Measurements from ENCODE around the gene IL16.

The IL16 gene

DNA sequence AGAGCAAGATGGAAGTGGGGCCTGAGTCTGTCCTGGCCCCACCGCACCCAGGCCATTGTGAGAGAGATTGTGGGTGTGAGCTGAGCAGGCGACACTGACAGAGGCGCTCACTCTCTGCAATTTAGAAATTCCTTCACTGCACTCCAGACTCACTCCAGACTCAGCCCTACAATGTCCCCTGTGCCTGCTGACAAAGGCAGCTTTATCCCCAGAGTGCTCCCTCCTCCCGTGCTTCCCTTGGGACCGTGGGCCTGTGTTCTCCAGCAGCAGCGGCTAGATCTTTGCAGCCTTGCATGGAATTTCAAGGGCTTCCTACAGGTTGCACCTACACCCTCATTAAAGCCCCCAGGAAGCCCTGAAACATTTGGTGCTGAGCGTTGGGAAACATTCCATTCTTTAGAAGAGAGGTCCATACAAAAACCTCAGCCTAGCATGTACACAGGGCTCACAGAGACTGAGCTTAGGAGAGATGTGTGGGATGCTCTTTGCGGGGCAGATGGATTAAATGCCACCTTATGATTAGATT is 1.3 kb upstream of the IL16 start:
- Histone ChIP-seq H3K27me3 (ENCODE audit: insufficient read depth, poor library complexity, severe bottlenecking) (peaks cover 9% of the 10 kb centered on the region), H3K4me3 (replicated peaks; ENCODE audit: insufficient read depth, low read length) (no peak overlapping the region), H3K27ac (replicated peaks) (no peak overlapping the region)
- TF ChIP-seq CTCF (IDR thresholded peaks at IDR 0.05; ENCODE audit: insufficient read depth, low read length): no peak
- TF ChIP-seq SPI1 (IDR thresholded peaks at IDR 0.05; ENCODE audit: borderline replicate concordance, low read depth): no peak
- no peak for TF ChIP-seq GABPA (IDR thresholded peaks at IDR 0.05; ENCODE audit: low read depth)
- no peak for TF ChIP-seq POLR2AphosphoS5 (IDR thresholded peaks at IDR 0.05; ENCODE audit: low read depth)
- TF ChIP-seq, protein P1, sequence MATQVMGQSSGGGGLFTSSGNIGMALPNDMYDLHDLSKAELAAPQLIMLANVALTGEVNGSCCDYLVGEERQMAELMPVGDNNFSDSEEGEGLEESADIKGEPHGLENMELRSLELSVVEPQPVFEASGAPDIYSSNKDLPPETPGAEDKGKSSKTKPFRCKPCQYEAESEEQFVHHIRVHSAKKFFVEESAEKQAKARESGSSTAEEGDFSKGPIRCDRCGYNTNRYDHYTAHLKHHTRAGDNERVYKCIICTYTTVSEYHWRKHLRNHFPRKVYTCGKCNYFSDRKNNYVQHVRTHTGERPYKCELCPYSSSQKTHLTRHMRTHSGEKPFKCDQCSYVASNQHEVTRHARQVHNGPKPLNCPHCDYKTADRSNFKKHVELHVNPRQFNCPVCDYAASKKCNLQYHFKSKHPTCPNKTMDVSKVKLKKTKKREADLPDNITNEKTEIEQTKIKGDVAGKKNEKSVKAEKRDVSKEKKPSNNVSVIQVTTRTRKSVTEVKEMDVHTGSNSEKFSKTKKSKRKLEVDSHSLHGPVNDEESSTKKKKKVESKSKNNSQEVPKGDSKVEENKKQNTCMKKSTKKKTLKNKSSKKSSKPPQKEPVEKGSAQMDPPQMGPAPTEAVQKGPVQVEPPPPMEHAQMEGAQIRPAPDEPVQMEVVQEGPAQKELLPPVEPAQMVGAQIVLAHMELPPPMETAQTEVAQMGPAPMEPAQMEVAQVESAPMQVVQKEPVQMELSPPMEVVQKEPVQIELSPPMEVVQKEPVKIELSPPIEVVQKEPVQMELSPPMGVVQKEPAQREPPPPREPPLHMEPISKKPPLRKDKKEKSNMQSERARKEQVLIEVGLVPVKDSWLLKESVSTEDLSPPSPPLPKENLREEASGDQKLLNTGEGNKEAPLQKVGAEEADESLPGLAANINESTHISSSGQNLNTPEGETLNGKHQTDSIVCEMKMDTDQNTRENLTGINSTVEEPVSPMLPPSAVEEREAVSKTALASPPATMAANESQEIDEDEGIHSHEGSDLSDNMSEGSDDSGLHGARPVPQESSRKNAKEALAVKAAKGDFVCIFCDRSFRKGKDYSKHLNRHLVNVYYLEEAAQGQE (IDR thresholded peaks at IDR 0.05; ENCODE audit: insufficient replicate concordance, low read depth): no peak
- DNase-seq (ENCODE audit: low read depth in 1 of 2, low spot score in 1 of 2): no peak

- Histone ChIP-seq H3K4me3 (replicated peaks; ENCODE audit: insufficient read depth, low read length) (no peak overlapping the region), H3K27ac (replicated peaks) (no peak overlapping the region), H3K27me3 (ENCODE audit: insufficient read depth, poor library complexity, severe bottlenecking) (no peaks in the 10 kb centered on the region)
- no peak for DNase-seq (ENCODE audit: low read depth in 1 of 2, low spot score in 1 of 2)
- TF ChIP-seq CTCF (IDR thresholded peaks at IDR 0.05; ENCODE audit: insufficient read depth, low read length) (no peak), SPI1 (IDR thresholded peaks at IDR 0.05; ENCODE audit: borderline replicate concordance, low read depth) (no peak), GABPA (IDR thresholded peaks at IDR 0.05; ENCODE audit: low read depth) (no peak), POLR2AphosphoS5 (IDR thresholded peaks at IDR 0.05; ENCODE audit: low read depth) (no peak)
- TF ChIP-seq, protein P1 (IDR thresholded peaks at IDR 0.05; ENCODE audit: insufficient replicate concordance, low read depth): no peak
Measured at GRCh38 chr15:81197255-81197630, 564 bp downstream of the IL16 start.

- DNase-seq (ENCODE audit: low read depth in 1 of 2, low spot score in 1 of 2): no peak
- no peak overlapping the region for H3K4me3 ChIP-seq (replicated peaks; ENCODE audit: insufficient read depth, low read length)
- TF ChIP-seq SPI1 (IDR thresholded peaks at IDR 0.05; ENCODE audit: borderline replicate concordance, low read depth): no peak
- TF ChIP-seq, protein P1 (IDR thresholded peaks at IDR 0.05; ENCODE audit: insufficient replicate concordance, low read depth): no peak
- TF ChIP-seq CTCF (IDR thresholded peaks at IDR 0.05; ENCODE audit: insufficient read depth, low read length): no peak
- TF ChIP-seq GABPA (IDR thresholded peaks at IDR 0.05; ENCODE audit: low read depth): no peak
- TF ChIP-seq POLR2AphosphoS5 (IDR thresholded peaks at IDR 0.05; ENCODE audit: low read depth): no peak
Measured at GRCh38 chr15:81197688-81198281, 1.1 kb downstream of the IL16 start.

More at GRCh38 chr15:81197688-81198281, 1.1 kb downstream of the IL16 start:
- H3K27me3 ChIP-seq (ENCODE audit: insufficient read depth, poor library complexity, severe bottlenecking): no peaks in the 10 kb centered on the region
- H3K27ac ChIP-seq (replicated peaks): no peak overlapping the region

Data from HL-60 (cell line).